Stimulated activated CD4-positive, alpha-beta T cell treated with anti-CD3 and anti-CD28 coated beads, Interleukin-15, amount 100 ng/mL, for 1 hour (primary cell): ENCODE results near the gene RSAD1.

ENCODE experiments used
- DNase-seq, 2 donors: peaks; one replicate each; pipeline ENCODE4 v3.0.0-alpha.2; 2020; ENCODE audit warnings: low read depth in 1 of 2, low spot score in 1 of 2

RSAD1 gene

GRCh38 chr17:50517504-50518383 lies 39.1 kb downstream of the RSAD1 start:
- DNase-seq: no peak

- no peak for DNase-seq
Measured at GRCh38 chr17:50518384-50519023, 39.8 kb downstream of the RSAD1 start.

GRCh38 chr17:50519141-50519834 lies 40.6 kb downstream of the RSAD1 start:
- no peak for DNase-seq

GRCh38 chr17:50520483-50520882 lies 41.8 kb downstream of the RSAD1 start:
- no peak for DNase-seq

GRCh38 chr17:50521514-50521913 lies 42.9 kb downstream of the RSAD1 start:
- no peak for DNase-seq

- no peak for DNase-seq
Measured at GRCh38 chr17:50522766-50523165, 44.1 kb downstream of the RSAD1 start.

- DNase-seq: no peak
Measured at GRCh38 chr17:50523208-50523607, 44.5 kb downstream of the RSAD1 start.

GRCh38 chr17:50524838-50525237 lies 46.2 kb downstream of the RSAD1 start:
- no peak for DNase-seq

GRCh38 chr17:50527155-50527762 lies 48.6 kb downstream of the RSAD1 start:
- DNase-seq: no peak

GRCh38 chr17:50527949-50528474 lies 49.4 kb downstream of the RSAD1 start:
- DNase-seq: no peak

GRCh38 chr17:50529849-50530248 lies 51.2 kb downstream of the RSAD1 start:
- no peak for DNase-seq

GRCh38 chr17:50531428-50532025 lies 52.9 kb downstream of the RSAD1 start:
- no peak for DNase-seq

- no peak for DNase-seq
Measured at GRCh38 chr17:50532452-50533024, 53.9 kb downstream of the RSAD1 start, which contains the start of gene EPN3. Gene EPN3, plus strand, starts transcription at chr17:50532735. Its CDS starts 3,822 bp downstream, at chr17:50536557.

GRCh38 chr17:50533185-50533584 lies 54.5 kb downstream of the RSAD1 start:
- no peak for DNase-seq

- DNase-seq: no peak
Measured at GRCh38 chr17:50533720-50534148, 55.1 kb downstream of the RSAD1 start.

- no peak for DNase-seq
Measured at GRCh38 chr17:50534222-50534978, 55.7 kb downstream of the RSAD1 start.

- DNase-seq: no peak
Measured at GRCh38 chr17:50534979-50535326, 56.3 kb downstream of the RSAD1 start.

GRCh38 chr17:50535407-50535806 lies 56.7 kb downstream of the RSAD1 start:
- DNase-seq: no peak
